Cardiac fibroblast (primary cell): ENCODE results near the gene EOLA1.

Source experiments
- DNase-seq, 2 donors: peaks; one replicate each; pipeline versions ENCODE4 v3.0.0 to v3.0.0-alpha.2; 2010; ENCODE audit warnings: low read depth in 2 of 2
- H3K4me3 ChIP-seq, 2 donors: replicated peaks in 1 of 2; 1 replicate in 1 of 2; 2 replicates in 1 of 2; pipeline ENCODE4 v1.5.1; 2011; ENCODE audit warnings: low read depth in 2 of 2, low read length in 2 of 2, mild to moderate bottlenecking in 2 of 2, moderate library complexity in 1 of 2
- CTCF ChIP-seq: IDR thresholded peaks from one replicate; pipeline ENCODE4 v1.5.1; 2011; ENCODE audit warnings: low read depth, mild to moderate bottlenecking, low read length, inconsistent platforms

The EOLA1 gene

DNA sequence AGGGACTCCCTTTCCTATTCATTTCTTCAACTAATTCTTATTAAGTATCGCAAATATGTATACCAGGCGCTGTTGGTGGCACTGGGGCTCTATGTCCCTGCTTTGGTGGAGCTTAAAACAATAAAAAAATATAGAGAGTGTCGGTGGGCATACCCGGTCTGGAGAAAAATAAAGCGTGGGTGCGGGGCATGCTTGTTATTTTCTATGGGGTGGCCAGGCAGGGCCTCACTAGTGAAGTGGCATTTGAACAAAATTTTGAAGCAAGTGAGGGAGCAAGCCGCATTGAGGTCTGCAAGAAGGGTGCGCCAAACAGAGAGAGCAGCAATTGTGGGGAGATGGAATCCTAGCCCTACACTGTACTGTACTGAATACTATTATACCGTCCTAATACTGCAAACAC lies 35.1 kb upstream of the EOLA1 start:
- no peak overlapping the region for H3K4me3 ChIP-seq

GRCh38 chrX:149506349-149506748 lies 34.5 kb upstream of the EOLA1 start:
- H3K4me3 ChIP-seq, result no peak overlapping the region
- no peak for TF ChIP-seq CTCF
- no peak for DNase-seq

More for the DNA sequence above, 35.1 kb upstream of the EOLA1 start:
- no peak for TF ChIP-seq CTCF
- no peak for DNase-seq

- no peak overlapping the region for H3K4me3 ChIP-seq
- TF ChIP-seq CTCF, result no peak
- no peak for DNase-seq
Observed at GRCh38 chrX:149508467-149508866, 32.3 kb upstream of the EOLA1 start.

GRCh38 chrX:149510386-149510785 lies 30.4 kb upstream of the EOLA1 start:
- peak; percentile 28 for TF ChIP-seq CTCF
- peak; percentile 22 to 33 for DNase-seq
- no peak overlapping the region for H3K4me3 ChIP-seq

GRCh38 chrX:149511081-149511480 lies 29.7 kb upstream of the EOLA1 start:
- H3K4me3 ChIP-seq, result no peak overlapping the region
- peak in 1 of 2 donors; percentile 25 for DNase-seq
- TF ChIP-seq CTCF, result no peak

GRCh38 chrX:149512225-149512885 lies 28.5 kb upstream of the EOLA1 start:
- DNase-seq, result peak; percentile 54 to 64
- peak; percentile 66 for TF ChIP-seq CTCF
- no peak overlapping the region for H3K4me3 ChIP-seq
